Neural crest cell (in vitro differentiated cells): ENCODE data around the gene TP53BP2. TPM values are rescaled to one million over a fixed set of nuclear protein-coding genes. Genes with fewer than 3 reads are reported as not detected.

Experiments used
- DNase-seq: peaks from one replicate; pipeline ENCODE4 v3.0.0; 2021; ENCODE audit warnings: low read depth, mixed read lengths, low spot score
- H3K27ac Mint-ChIP-seq: one replicate; pipeline ENCODE4 v1.8.0; 2021; ENCODE audit warnings: mild to moderate bottlenecking, mixed read lengths; ENCODE audit not compliant: unreplicated experiment
- H3K27me3 Mint-ChIP-seq: 2 replicates; pipeline ENCODE4 v1.8.0; 2021; ENCODE audit warnings: low read depth, mild to moderate bottlenecking, mixed read lengths
- H3K36me3 Mint-ChIP-seq: 2 replicates; pipeline ENCODE4 v1.8.0; 2021; ENCODE audit warnings: low read depth, mild to moderate bottlenecking, mixed read lengths
- H3K4me1 Mint-ChIP-seq: 2 replicates; pipeline ENCODE4 v1.8.0; 2021; ENCODE audit warnings: mixed read lengths
- H3K4me3 Mint-ChIP-seq: one replicate; pipeline ENCODE4 v1.8.0; 2021; ENCODE audit warnings: mild to moderate bottlenecking, mixed read lengths
- H3K9me3 Mint-ChIP-seq: 2 replicates; pipeline ENCODE4 v1.8.0; 2021; ENCODE audit warnings: mixed read lengths
- total RNA-seq: library from RNA; stranded (reverse); gene quantifications from 2 replicates; pipeline ENCODE4 v1.2.1, GENCODE V29; 2021
- TF ChIP-seq, protein P1 (sequence below): fragments of 200-600 bp; sonication (generic); conservative IDR thresholded peaks from 2 replicates; pipeline ENCODE4 v1.5.0; 2021; ENCODE audit warnings: antibody characterized with exemption, mild to moderate bottlenecking

TP53BP2 gene
- total RNA-seq, 1 donor from 2014 or later: 61.5 TPM

DNA sequence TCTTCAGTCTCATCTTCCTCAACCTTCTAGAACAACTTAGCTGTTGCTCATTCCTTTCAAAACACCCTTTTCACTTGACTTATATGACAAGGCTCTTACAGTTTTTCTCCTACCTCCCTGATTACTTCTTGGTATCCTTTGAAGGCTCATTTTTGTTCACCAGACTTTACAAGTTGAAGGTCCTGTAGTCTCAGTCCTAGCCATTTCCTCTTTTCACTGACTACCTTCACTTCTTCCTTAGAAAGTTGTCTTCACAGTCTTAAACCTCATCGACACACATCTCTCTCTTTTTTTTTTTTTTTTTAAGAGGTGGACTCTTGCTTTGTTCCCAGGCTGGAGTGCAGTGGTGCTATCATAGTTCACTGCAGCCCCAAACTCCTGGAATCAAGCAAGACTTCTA lies 6.6 kb upstream of the TP53BP2 start:
- Mint-ChIP-seq H3K9me3 (no peaks in the 10 kb centered on the region), H3K4me3 (no peak overlapping the region), H3K27me3 (peaks cover 3% of the 10 kb centered on the region), H3K36me3 (no peaks in the 10 kb centered on the region), H3K27ac (peak overlapping the region; percentile 4), H3K4me1 (no peaks in the 10 kb centered on the region)
- TF ChIP-seq, protein P1, sequence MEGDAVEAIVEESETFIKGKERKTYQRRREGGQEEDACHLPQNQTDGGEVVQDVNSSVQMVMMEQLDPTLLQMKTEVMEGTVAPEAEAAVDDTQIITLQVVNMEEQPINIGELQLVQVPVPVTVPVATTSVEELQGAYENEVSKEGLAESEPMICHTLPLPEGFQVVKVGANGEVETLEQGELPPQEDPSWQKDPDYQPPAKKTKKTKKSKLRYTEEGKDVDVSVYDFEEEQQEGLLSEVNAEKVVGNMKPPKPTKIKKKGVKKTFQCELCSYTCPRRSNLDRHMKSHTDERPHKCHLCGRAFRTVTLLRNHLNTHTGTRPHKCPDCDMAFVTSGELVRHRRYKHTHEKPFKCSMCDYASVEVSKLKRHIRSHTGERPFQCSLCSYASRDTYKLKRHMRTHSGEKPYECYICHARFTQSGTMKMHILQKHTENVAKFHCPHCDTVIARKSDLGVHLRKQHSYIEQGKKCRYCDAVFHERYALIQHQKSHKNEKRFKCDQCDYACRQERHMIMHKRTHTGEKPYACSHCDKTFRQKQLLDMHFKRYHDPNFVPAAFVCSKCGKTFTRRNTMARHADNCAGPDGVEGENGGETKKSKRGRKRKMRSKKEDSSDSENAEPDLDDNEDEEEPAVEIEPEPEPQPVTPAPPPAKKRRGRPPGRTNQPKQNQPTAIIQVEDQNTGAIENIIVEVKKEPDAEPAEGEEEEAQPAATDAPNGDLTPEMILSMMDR: no peak
- DNase-seq: no peak

GRCh38 chr1:223849352-223850254 lies 3.9 kb upstream of the TP53BP2 start:
- Mint-ChIP-seq H3K9me3 (no peaks in the 10 kb centered on the region), H3K4me1 (peaks cover 9% of the 10 kb centered on the region), H3K36me3 (no peaks in the 10 kb centered on the region), H3K27me3 (peaks cover 3% of the 10 kb centered on the region), H3K27ac (no peak overlapping the region), H3K4me3 (peak overlapping the region; percentile 6)
- DNase-seq: no peak
- TF ChIP-seq, protein P1: no peak

- Mint-ChIP-seq H3K27me3 (peaks cover 3% of the 10 kb centered on the region), H3K4me1 (peaks cover 17% of the 10 kb centered on the region), H3K27ac (no peak overlapping the region), H3K9me3 (no peaks in the 10 kb centered on the region), H3K36me3 (no peaks in the 10 kb centered on the region), H3K4me3 (peak overlapping the region; percentile 54)
- TF ChIP-seq, protein P1: no peak
- no peak for DNase-seq
Measured at GRCh38 chr1:223848536-223848935, 2.8 kb upstream of the TP53BP2 start.

DNA sequence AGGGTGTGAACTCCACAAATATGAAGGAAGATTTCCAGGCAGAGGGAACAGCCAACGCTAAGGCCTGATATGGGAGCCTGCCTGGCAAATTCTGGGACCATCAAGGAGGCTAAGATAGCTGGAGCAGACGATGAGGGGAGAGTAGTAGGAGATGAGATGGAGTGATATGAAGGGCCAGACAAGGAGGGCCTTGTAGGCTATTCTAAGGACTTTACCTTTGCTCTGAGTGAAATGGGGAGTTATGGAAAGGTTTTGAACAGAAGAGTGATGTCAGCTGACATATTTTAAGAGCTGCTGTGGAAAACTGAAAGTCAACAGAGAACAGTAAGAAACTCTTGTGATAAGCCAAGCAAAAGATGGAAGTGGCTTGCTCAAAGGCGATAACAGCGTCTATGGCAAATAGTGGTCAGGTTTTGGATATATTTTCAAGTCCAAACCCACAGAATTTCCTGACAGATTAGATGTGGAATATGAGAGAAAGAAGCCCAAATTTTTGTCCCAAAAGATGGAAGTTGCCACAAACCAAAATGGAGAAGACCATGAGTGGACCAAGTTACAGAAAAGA lies 2.1 kb upstream of the TP53BP2 start:
- Mint-ChIP-seq H3K27me3 (peaks cover 3% of the 10 kb centered on the region), H3K27ac (no peak overlapping the region), H3K36me3 (no peaks in the 10 kb centered on the region), H3K4me1 (peaks cover 19% of the 10 kb centered on the region), H3K4me3 (peak overlapping the region; percentile 65), H3K9me3 (no peaks in the 10 kb centered on the region)
- TF ChIP-seq, protein P1: no peak
- DNase-seq: no peak

GRCh38 chr1:223845037-223845809 lies 524 bp downstream of the TP53BP2 start:
- H3K9me3 Mint-ChIP-seq: no peaks in the 10 kb centered on the region
- H3K27me3 Mint-ChIP-seq: peaks cover 3% of the 10 kb centered on the region
- peak overlapping the region; percentile 94 for H3K27ac Mint-ChIP-seq
- peaks cover 30% of the 10 kb centered on the region for H3K4me1 Mint-ChIP-seq
- TF ChIP-seq, protein P1: no peak
- peak overlapping the region; percentile 99 for H3K4me3 Mint-ChIP-seq
- H3K36me3 Mint-ChIP-seq: no peaks in the 10 kb centered on the region
- peak; percentile 51 for DNase-seq
